ENCODE data around the gene ARAP3. TPM values are rescaled to one million over a fixed set of nuclear protein-coding genes. Genes with fewer than 3 reads are reported as not detected.
"Not testable (repeated sequence)": the region's sequence is repeated elsewhere in the genome, so short reads cannot be mapped to it uniquely, and the experiment has no call there.

Gene ARAP3, protein sequence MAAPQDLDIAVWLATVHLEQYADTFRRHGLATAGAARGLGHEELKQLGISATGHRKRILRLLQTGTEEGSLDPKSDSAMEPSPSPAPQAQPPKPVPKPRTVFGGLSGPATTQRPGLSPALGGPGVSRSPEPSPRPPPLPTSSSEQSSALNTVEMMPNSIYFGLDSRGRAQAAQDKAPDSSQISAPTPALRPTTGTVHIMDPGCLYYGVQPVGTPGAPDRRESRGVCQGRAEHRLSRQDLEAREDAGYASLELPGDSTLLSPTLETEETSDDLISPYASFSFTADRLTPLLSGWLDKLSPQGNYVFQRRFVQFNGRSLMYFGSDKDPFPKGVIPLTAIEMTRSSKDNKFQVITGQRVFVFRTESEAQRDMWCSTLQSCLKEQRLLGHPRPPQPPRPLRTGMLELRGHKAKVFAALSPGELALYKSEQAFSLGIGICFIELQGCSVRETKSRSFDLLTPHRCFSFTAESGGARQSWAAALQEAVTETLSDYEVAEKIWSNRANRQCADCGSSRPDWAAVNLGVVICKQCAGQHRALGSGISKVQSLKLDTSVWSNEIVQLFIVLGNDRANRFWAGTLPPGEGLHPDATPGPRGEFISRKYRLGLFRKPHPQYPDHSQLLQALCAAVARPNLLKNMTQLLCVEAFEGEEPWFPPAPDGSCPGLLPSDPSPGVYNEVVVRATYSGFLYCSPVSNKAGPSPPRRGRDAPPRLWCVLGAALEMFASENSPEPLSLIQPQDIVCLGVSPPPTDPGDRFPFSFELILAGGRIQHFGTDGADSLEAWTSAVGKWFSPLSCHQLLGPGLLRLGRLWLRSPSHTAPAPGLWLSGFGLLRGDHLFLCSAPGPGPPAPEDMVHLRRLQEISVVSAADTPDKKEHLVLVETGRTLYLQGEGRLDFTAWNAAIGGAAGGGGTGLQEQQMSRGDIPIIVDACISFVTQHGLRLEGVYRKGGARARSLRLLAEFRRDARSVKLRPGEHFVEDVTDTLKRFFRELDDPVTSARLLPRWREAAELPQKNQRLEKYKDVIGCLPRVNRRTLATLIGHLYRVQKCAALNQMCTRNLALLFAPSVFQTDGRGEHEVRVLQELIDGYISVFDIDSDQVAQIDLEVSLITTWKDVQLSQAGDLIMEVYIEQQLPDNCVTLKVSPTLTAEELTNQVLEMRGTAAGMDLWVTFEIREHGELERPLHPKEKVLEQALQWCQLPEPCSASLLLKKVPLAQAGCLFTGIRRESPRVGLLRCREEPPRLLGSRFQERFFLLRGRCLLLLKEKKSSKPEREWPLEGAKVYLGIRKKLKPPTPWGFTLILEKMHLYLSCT (N-terminal part only)
- 6.1 TPM for total RNA-seq
- polyA plus RNA-seq, result 1 to 10 TPM in 1 of 4 donors, under 1 TPM in 2, not detected in 1; 0.25 to 1.3 (median 0.30) TPM

DNA sequence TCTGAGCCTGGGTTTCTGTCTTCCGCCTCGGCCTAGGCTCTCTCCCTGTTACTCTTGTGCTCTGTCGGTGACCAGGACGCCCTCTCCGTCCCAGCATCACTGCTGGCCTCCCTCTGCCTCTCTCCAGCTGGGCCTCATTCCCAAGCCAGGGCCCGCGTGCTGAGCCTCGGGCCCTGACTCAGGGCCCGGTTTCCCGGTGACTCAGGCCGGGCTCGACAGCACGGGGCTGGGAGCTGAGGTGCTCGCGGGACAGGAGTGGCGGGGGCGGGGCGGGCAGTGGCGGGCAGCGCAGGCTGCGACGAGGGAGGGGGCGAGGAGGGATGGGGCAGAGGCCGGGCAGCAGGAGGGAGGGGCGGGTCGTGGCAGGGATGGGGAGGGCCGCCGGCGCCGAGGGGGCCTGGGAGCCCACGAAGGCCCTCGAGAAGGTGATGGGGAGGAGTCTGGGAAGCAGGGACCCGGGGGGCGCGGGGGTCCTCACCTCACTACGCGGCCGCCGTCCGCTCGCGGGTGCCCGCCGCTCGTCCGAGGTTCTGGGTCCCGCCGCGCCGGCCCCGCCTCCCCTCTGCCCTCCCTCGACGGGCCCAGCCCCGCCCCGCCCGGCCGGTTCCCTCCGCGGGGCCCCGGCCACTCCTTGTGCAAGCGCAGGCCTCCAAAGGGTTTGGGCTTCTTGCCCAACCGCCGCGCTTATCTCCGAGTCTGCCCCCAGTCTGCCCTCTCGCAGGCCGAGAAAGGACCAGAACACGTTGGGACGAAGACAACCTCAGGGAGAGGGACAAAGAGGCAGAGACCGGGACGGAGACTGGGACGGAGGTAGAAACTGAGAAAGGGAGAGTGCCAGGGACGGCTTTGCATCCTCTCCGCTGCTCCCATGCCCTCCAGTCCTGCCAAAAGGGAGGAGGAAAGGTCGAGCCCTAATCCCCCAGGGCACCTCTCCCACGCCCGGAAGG, at the start of gene ARAP3:
TSS of gene ARAP3 (minus strand) at position 536 of the 947 bp plus-strand sequence. CDS start 1,744 bp downstream, outside the sequence.
- peak within 1 kb of the TSS; percentile 59 to 88 (median 82) for H3K4me3 Mint-ChIP-seq
- no peaks in the 10 kb centered on the region for H3K9me3 Mint-ChIP-seq
- H3K27me3 Mint-ChIP-seq, result peaks cover 4% of the 10 kb centered on the region
- peak within 1 kb of the TSS; percentile 70 for H3K4me3 ChIP-seq (ENCODE audit: low read depth, low read length)
- H3K36me3 Mint-ChIP-seq, result no peaks in the 10 kb centered on the region
- peak within 1 kb of the TSS; percentile 82 to 90 (median 88) for H3K27ac Mint-ChIP-seq
- peak within 1 kb of the TSS; percentile 51 for H3K27ac ChIP-seq (ENCODE audit: insufficient read depth, low read length, poor library complexity, severe bottlenecking)
- no peaks in the 10 kb centered on the region for H3K27me3 ChIP-seq (ENCODE audit: control insufficient read depth, insufficient read depth, low read length)
- ATAC-seq (ENCODE audit: low read depth in 2 of 2) (peak; percentile 57 to 58), DNase-seq (peak; percentile 20 to 48 (median 35))
- no peaks in the 10 kb centered on the region for H3K36me3 ChIP-seq (ENCODE audit: control insufficient read depth, insufficient read depth, low read length)
- peaks cover 5 to 36% (median 21%) of the 10 kb centered on the region in 4 donors for H3K4me1 Mint-ChIP-seq
- H3K9me3 ChIP-seq (ENCODE audit: control insufficient read depth in 2 of 2, low read length in 2 of 2), result no peaks in the 10 kb centered on the region
- H3K4me1 ChIP-seq (ENCODE audit: control insufficient read depth, insufficient read depth, low read length, poor library complexity, severe bottlenecking), result peaks cover 32% of the 10 kb centered on the region

DNA sequence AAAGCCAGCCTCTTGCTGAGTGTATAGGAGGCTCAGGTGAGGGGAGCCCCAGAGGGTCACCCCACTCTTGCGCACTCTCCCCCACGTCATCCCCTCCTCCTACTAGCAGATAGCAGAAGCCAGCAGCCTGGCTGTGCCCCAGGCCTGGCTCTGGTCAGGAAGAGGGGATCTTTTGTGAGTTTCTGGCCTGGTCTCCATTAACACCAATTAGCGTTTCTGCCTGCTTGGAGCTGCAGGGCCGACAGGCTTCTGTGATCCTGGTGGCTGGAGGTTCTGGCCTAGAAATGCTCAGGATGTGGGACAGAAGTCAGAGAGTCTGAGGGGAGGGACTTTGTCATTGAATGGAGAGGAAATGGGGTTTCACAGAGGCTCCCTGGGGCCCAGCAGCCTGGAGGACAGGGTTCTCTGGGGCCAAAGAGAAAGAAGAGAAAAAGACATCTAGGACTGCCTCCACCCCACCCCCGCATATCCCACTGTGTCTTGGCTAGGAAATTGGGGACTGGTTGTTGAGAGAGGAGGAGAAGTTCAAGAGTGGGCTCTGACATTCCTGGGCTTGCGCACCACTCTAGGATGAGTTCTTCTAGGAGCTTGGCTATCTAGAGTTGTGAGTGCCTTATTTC, 47.5 kb upstream of the ARAP3 start:
- no peak overlapping the region for H3K27ac ChIP-seq (ENCODE audit: insufficient read depth, low read length, poor library complexity, severe bottlenecking)
- no peak overlapping the region for H3K27ac Mint-ChIP-seq
- no peak overlapping the region for H3K4me3 Mint-ChIP-seq
- no peaks in the 10 kb centered on the region for H3K36me3 Mint-ChIP-seq
- peaks cover 0 to 2% (median 0%) of the 10 kb centered on the region in 7 donors for H3K9me3 Mint-ChIP-seq
- H3K27me3 Mint-ChIP-seq, result peaks cover 25% of the 10 kb centered on the region
- no peaks in the 10 kb centered on the region for H3K4me1 ChIP-seq (ENCODE audit: control insufficient read depth, insufficient read depth, low read length, poor library complexity, severe bottlenecking)
- H3K4me1 Mint-ChIP-seq, result peaks cover 0 to 4% (median 2%) of the 10 kb centered on the region in 4 donors
- H3K36me3 ChIP-seq (ENCODE audit: control insufficient read depth, insufficient read depth, low read length), result no peaks in the 10 kb centered on the region
- DNase-seq (no peak), ATAC-seq (ENCODE audit: low read depth in 2 of 2) (no peak)
- H3K27me3 ChIP-seq (ENCODE audit: control insufficient read depth, insufficient read depth, low read length), result peaks cover 3% of the 10 kb centered on the region
- no peaks in the 10 kb centered on the region for H3K9me3 ChIP-seq (ENCODE audit: control insufficient read depth in 2 of 2, low read length in 2 of 2)
- H3K4me3 ChIP-seq (ENCODE audit: low read depth, low read length), result no peak overlapping the region

DNA sequence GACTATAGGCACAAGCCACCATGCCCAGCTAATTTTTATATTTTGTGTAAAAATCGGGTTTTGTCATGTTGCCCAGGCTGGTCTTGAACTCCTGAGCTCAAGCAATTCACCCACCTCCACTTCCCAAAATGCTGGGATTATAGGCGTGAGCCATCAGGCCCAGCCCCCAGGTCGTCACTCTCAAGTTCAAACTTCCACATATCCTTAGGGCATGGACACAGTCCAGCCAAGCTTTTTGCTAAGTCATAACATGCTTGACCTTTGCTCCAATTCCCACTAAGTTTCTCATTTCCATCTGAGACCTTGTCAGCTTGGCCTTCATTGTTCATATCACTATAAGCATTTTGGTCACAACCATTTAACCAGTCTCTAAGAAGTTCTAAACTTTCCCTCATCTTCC, 43.9 kb upstream of the ARAP3 start:
- no peak overlapping the region for H3K4me3 Mint-ChIP-seq
- no peak for DNase-seq
- H3K27ac Mint-ChIP-seq, result no peak overlapping the region
- no peaks in the 10 kb centered on the region for H3K36me3 ChIP-seq (ENCODE audit: control insufficient read depth, insufficient read depth, low read length)
- H3K4me1 Mint-ChIP-seq, result peaks cover 0 to 2% (median under 1%) of the 10 kb centered on the region in 4 donors
- no peaks in the 10 kb centered on the region for H3K9me3 Mint-ChIP-seq
- H3K36me3 Mint-ChIP-seq, result peaks cover 4% of the 10 kb centered on the region
- no peaks in the 10 kb centered on the region for H3K27me3 ChIP-seq (ENCODE audit: control insufficient read depth, insufficient read depth, low read length)
- H3K9me3 ChIP-seq (ENCODE audit: control insufficient read depth in 2 of 2, low read length in 2 of 2), result no peaks in the 10 kb centered on the region
- peaks cover 12% of the 10 kb centered on the region for H3K27me3 Mint-ChIP-seq
- no peak overlapping the region for H3K27ac ChIP-seq (ENCODE audit: insufficient read depth, low read length, poor library complexity, severe bottlenecking)
- no peaks in the 10 kb centered on the region for H3K4me1 ChIP-seq (ENCODE audit: control insufficient read depth, insufficient read depth, low read length, poor library complexity, severe bottlenecking)
- no peak for ATAC-seq (ENCODE audit: low read depth in 2 of 2)
- H3K4me3 ChIP-seq (ENCODE audit: low read depth, low read length), result no peak overlapping the region

DNA sequence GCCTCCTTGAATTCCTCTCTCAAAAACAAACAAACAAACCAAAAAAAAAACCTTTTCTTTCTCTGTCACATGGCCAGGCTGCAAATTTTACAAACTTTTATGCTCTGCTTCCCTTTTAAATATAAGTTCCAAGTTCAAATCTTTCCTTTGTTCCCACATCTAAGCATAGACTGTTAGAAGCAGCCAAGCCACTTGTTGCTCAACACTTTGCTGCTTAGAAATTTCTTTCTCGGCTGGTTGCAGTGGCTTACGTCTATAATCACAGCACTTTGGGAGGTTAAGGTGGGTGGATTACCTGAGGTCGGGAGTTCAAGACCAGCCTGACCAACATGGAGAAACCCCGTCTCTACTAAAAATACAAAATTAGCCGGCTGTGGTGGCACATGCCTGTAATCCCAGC, 43.1 kb upstream of the ARAP3 start:
- H3K4me1 Mint-ChIP-seq, H3K4me3 Mint-ChIP-seq, DNase-seq: not testable (repeated sequence)

DNA sequence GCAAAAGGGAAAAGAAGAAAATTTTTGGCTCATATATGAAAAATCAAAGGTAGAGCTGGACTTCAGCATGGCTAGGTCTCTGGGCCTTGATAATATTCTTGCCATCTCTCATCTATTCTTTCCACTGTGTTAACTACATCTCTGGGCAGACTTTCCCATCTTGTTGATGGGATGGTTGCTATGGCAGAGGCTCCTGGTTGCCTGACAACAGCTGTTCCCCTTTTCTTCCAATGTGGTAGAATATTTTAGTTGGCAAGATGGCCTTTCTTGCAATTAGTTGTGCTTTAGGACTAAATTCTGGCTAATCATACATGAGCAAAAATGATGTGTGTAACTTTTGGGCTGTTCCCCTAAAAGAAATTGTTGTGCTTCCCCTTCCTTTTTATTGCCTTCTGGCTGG, 40.2 kb upstream of the ARAP3 start:
- Histone ChIP-seq H3K9me3 (ENCODE audit: control insufficient read depth in 2 of 2, low read length in 2 of 2) (no peaks in the 10 kb centered on the region), H3K27me3 (ENCODE audit: control insufficient read depth, insufficient read depth, low read length) (peaks cover 5% of the 10 kb centered on the region), H3K4me1 (ENCODE audit: control insufficient read depth, insufficient read depth, low read length, poor library complexity, severe bottlenecking) (no peaks in the 10 kb centered on the region), H3K4me3 (ENCODE audit: low read depth, low read length) (no peak overlapping the region), H3K27ac (ENCODE audit: insufficient read depth, low read length, poor library complexity, severe bottlenecking) (no peak overlapping the region), H3K36me3 (ENCODE audit: control insufficient read depth, insufficient read depth, low read length) (no peaks in the 10 kb centered on the region)
- Mint-ChIP-seq H3K36me3 (peaks cover 4% of the 10 kb centered on the region), H3K4me1 (no peaks in the 10 kb centered on the region), H3K27me3 (peaks cover 19% of the 10 kb centered on the region), H3K9me3 (no peaks in the 10 kb centered on the region), H3K4me3 (no peak overlapping the region), H3K27ac (no peak overlapping the region)
- DNase-seq, result no peak
- ATAC-seq (ENCODE audit: low read depth in 2 of 2), result no peak

More for the DNA sequence above, 43.1 kb upstream of the ARAP3 start:
- H3K27ac ChIP-seq (ENCODE audit: insufficient read depth, low read length, poor library complexity, severe bottlenecking); H3K27me3 ChIP-seq (ENCODE audit: control insufficient read depth, insufficient read depth, low read length); H3K36me3 ChIP-seq (ENCODE audit: control insufficient read depth, insufficient read depth, low read length); H3K4me1 ChIP-seq (ENCODE audit: control insufficient read depth, insufficient read depth, low read length, poor library complexity, severe bottlenecking); H3K36me3 Mint-ChIP-seq; H3K27ac Mint-ChIP-seq; H3K9me3 ChIP-seq (ENCODE audit: control insufficient read depth in 2 of 2, low read length in 2 of 2); H3K9me3 Mint-ChIP-seq; ATAC-seq (ENCODE audit: low read depth in 2 of 2); H3K4me3 ChIP-seq (ENCODE audit: low read depth, low read length): not testable (repeated sequence)
- peaks cover 15% of the 10 kb centered on the region for H3K27me3 Mint-ChIP-seq

DNA sequence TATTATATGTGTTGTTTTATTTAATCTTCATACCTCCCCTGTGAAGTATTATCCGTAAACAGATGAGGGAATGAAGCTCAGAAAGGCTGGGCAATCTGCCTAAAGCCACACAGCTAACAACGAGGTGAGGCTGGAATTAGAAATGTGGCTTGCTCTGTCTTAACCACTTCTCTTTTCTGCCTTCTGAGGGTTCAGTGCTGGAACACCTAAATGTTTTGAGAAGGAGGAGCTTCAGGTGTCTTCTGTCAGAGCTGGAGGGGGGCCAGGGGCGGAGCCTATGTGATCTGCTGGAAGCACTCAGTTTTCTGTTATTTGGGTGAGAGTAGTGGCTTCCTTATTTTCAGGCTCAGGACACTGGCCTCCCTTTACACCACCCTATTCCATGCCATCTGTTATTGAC, 35.0 kb upstream of the ARAP3 start:
- Mint-ChIP-seq H3K4me3 (no peak overlapping the region), H3K9me3 (no peaks in the 10 kb centered on the region), H3K36me3 (no peaks in the 10 kb centered on the region), H3K27me3 (peaks cover 26% of the 10 kb centered on the region), H3K27ac (no peak overlapping the region), H3K4me1 (no peaks in the 10 kb centered on the region)
- ATAC-seq (ENCODE audit: low read depth in 2 of 2), result no peak
- Histone ChIP-seq H3K4me1 (ENCODE audit: control insufficient read depth, insufficient read depth, low read length, poor library complexity, severe bottlenecking) (no peaks in the 10 kb centered on the region), H3K4me3 (ENCODE audit: low read depth, low read length) (no peak overlapping the region), H3K27ac (ENCODE audit: insufficient read depth, low read length, poor library complexity, severe bottlenecking) (no peak overlapping the region), H3K9me3 (ENCODE audit: control insufficient read depth in 2 of 2, low read length in 2 of 2) (no peaks in the 10 kb centered on the region), H3K27me3 (ENCODE audit: control insufficient read depth, insufficient read depth, low read length) (peaks cover 9% of the 10 kb centered on the region), H3K36me3 (ENCODE audit: control insufficient read depth, insufficient read depth, low read length) (no peaks in the 10 kb centered on the region)
- DNase-seq, result no peak

Data from CD4-positive, CD25-positive, alpha-beta regulatory T cell (primary cell).